IMR-90 (cell line): ENCODE data around the gene NFASC. TPM values are rescaled to one million over a fixed set of nuclear protein-coding genes. Genes with fewer than 3 reads are reported as not detected.

Source experiments
- ATAC-seq: fragments of 200-7000 bp; cut with Tn5 transposase; 2 replicates; pipeline ENCODE4 v1.9.1; 2020; ENCODE audit warnings: low read depth, mild to moderate bottlenecking, moderate library complexity
- BruUV-seq: library from RNA; stranded (reverse); fragments of 400-500 nt; replicated peaks from 2 replicates; lab custom pipeline; 2021; lab: Mats Ljungman, UMichigan
- CTCF ChIA-PET: fragments of 300-600 bp; formaldehyde crosslinking; extraction: SDS; loops from one replicate; lab custom pipeline; 2021; ENCODE audit warnings: antibody characterized with exemption; lab: Yijun Ruan, JAX
- POLR2A ChIA-PET: fragments of 300-600 bp; sonication (Branson Sonifier 250); formaldehyde crosslinking; loops from one replicate; lab custom pipeline; 2022; ENCODE audit warnings: antibody characterized with exemption; ENCODE audit not compliant: unreplicated experiment; lab: Charles Lee
- DNase-seq: peaks from one replicate; pipeline ENCODE4 v3.0.0; 2013
- H2AFZ ChIP-seq: replicated peaks from 2 replicates; pipeline ENCODE3; 2013; ENCODE audit warnings: low read length, mild to moderate bottlenecking; ENCODE audit not compliant: poor library complexity
- H2AK5ac ChIP-seq: 2 replicates; pipeline ENCODE4 v1.6.1; 2013; ENCODE audit warnings: low read depth, low read length, inconsistent platforms
- H2AK9ac ChIP-seq: replicated peaks from 2 replicates; pipeline ENCODE3; 2013; ENCODE audit warnings: mild to moderate bottlenecking, low read depth, low read length, moderate library complexity; ENCODE audit not compliant: poor library complexity
- H2BK120ac ChIP-seq: 2 replicates; pipeline ENCODE4 v1.6.1; 2013; ENCODE audit warnings: low read depth, low read length, inconsistent platforms
- H2BK15ac ChIP-seq: 3 replicates; pipeline ENCODE4 v1.6.1; 2013; ENCODE audit warnings: low read depth, low read length, inconsistent platforms
- H2BK20ac ChIP-seq: 2 replicates; pipeline ENCODE4 v1.6.1; 2013; ENCODE audit warnings: low read depth, mild to moderate bottlenecking, inconsistent platforms, low read length, moderate library complexity
- H2BK5ac ChIP-seq: 2 replicates; pipeline ENCODE4 v1.6.1; 2013; ENCODE audit warnings: mild to moderate bottlenecking, low read depth, low read length, inconsistent platforms; ENCODE audit not compliant: poor library complexity, severe bottlenecking
- H3K14ac ChIP-seq: replicated peaks from 2 replicates; pipeline ENCODE4 v1.6.1; 2013; ENCODE audit warnings: low read depth, low read length, inconsistent platforms
- H3K18ac ChIP-seq: 2 replicates; pipeline ENCODE4 v1.6.1; 2013; ENCODE audit warnings: low read depth, low read length, control low read depth
- H3K23ac ChIP-seq: 2 replicates; pipeline ENCODE4 v1.6.1; 2013; ENCODE audit warnings: low read depth, low read length, inconsistent platforms
- H3K27ac ChIP-seq: 2 replicates; pipeline ENCODE4 v1.5.1; 2013; ENCODE audit warnings: mild to moderate bottlenecking, control low read depth, low read length; ENCODE audit not compliant: insufficient read depth
- H3K27me3 ChIP-seq: 2 replicates; pipeline ENCODE4 v1.6.1; 2013; ENCODE audit warnings: low read length; ENCODE audit not compliant: control insufficient read depth, insufficient read depth
- H3K36me3 ChIP-seq: 2 replicates; pipeline ENCODE4 v1.6.1; 2013; ENCODE audit warnings: low read length, mixed read lengths; ENCODE audit not compliant: control insufficient read depth, insufficient read depth
- H3K4ac ChIP-seq: 2 replicates; pipeline ENCODE4 v1.6.1; 2013; ENCODE audit warnings: low read depth, low read length, inconsistent platforms
- H3K4me1 ChIP-seq: 2 replicates; pipeline ENCODE4 v1.6.1; 2013; ENCODE audit warnings: low read length, mixed read lengths; ENCODE audit not compliant: control insufficient read depth, insufficient read depth
- H3K4me2 ChIP-seq: 2 replicates; pipeline ENCODE4 v1.6.1; 2013; ENCODE audit warnings: low read depth, mild to moderate bottlenecking, control low read depth, low read length, moderate library complexity
- H3K4me3 ChIP-seq: 2 replicates; pipeline ENCODE4 v1.5.1; 2013; ENCODE audit warnings: low read depth, mild to moderate bottlenecking, control low read depth, low read length, moderate library complexity; ENCODE audit not compliant: insufficient read depth
- H3K56ac ChIP-seq: 2 replicates; pipeline ENCODE4 v1.6.1; 2013; ENCODE audit warnings: low read length, inconsistent platforms; ENCODE audit not compliant: insufficient read depth; ENCODE audit errors: extremely low read depth
- H3K79me1 ChIP-seq, 2 experiments: 2 replicates each; pipeline ENCODE4 v1.6.1; 2013; ENCODE audit warnings: low read length in 2 of 2, inconsistent platforms in 1 of 2, low read depth in 1 of 2
- H3K9ac ChIP-seq: 2 replicates; pipeline ENCODE4 v1.6.1; 2013; ENCODE audit warnings: low read depth, low read length, control low read depth
- H3K9me1 ChIP-seq: 2 replicates; pipeline ENCODE4 v1.6.1; 2013; ENCODE audit warnings: low read length, inconsistent platforms; ENCODE audit not compliant: insufficient read depth
- H3K9me3 ChIP-seq: 2 replicates; pipeline ENCODE4 v1.6.1; 2013; ENCODE audit warnings: low read length; ENCODE audit not compliant: control insufficient read depth, insufficient read depth
- H4K20me1 ChIP-seq: 2 replicates; pipeline ENCODE4 v1.6.1; 2013; ENCODE audit warnings: low read length, inconsistent platforms; ENCODE audit not compliant: insufficient read depth
- H4K5ac ChIP-seq: 2 replicates; pipeline ENCODE4 v1.6.1; 2013; ENCODE audit warnings: mild to moderate bottlenecking, low read depth, low read length, control low read depth
- H4K8ac ChIP-seq, 2 experiments: 2 replicates each; pipeline ENCODE4 v1.6.1; 2013; ENCODE audit warnings: low read depth in 2 of 2, low read length in 2 of 2, control low read depth in 1 of 2, inconsistent platforms in 1 of 2
- H4K91ac ChIP-seq: 2 replicates; pipeline ENCODE4 v1.6.1; 2013; ENCODE audit warnings: low read depth, low read length, inconsistent platforms; ENCODE audit not compliant: insufficient read depth
- CHD1 ChIP-seq: IDR thresholded peaks from 2 replicates; pipeline ENCODE4 v1.6.1; 2012; ENCODE audit warnings: low read depth, low read length, improper control_type of control experiment
- ELK1 ChIP-seq: fragments of 150-350 bp; IDR thresholded peaks from 2 replicates; pipeline ENCODE4 v1.6.1; 2016; ENCODE audit warnings: low read depth, mild to moderate bottlenecking, low read length, moderate library complexity, borderline replicate concordance
- RAD21 ChIP-seq: IDR thresholded peaks from 2 replicates; pipeline ENCODE4 v1.6.1; 2012; ENCODE audit warnings: low read length, improper control_type of control experiment
- RFX5 ChIP-seq: IDR thresholded peaks from 2 replicates; pipeline ENCODE4 v1.8.0; 2012; ENCODE audit warnings: low read depth, mild to moderate bottlenecking, low read length, moderate library complexity
- WGBS, 2 experiments: methylation state at CpG; one replicate each; pipeline versions ENCODE4 v1.1.5 to v1.1.7; 2013; ENCODE audit warnings: missing lambda C conversion rate in 2 of 2; ENCODE audit not compliant: insufficient read length in 1 of 2; ENCODE audit errors: extremely low coverage in 2 of 2; 5-methylcytosine and 5-hydroxymethylcytosine counted together
- dilution Hi-C: fragments of 300-500 bp; cut with HindIII; formaldehyde crosslinking; loops from one replicate; pipeline ENCODE4 v1.14.3; 2018; ENCODE audit warnings: low sequenced_read_pairs; ENCODE audit not compliant: unreplicated experiment
- in situ Hi-C: fragments of 300-500 bp; cut with MboI; formaldehyde crosslinking; loops from 3 replicates; pipeline ENCODE4 v1.14.3; 2019; ENCODE audit warnings: low sequenced_read_pairs, inconsistent platforms, mixed read lengths
- intact Hi-C: fragments of 100-400 bp; cut with micrococcal nuclease; formaldehyde crosslinking; loops from 2 replicates; pipeline ENCODE4 v1.10.0; 2022
- polyA plus RNA-seq, 3 experiments: library from polyadenylated mRNA; depleted of rRNA; stranded (reverse); fragments of >200 nt; gene quantifications; 2 replicates each; pipeline ENCODE4 v1.2.3, GENCODE V29; 2012; ENCODE audit warnings: low replicate concordance in 1 of 3
- total RNA-seq: library from RNA; depleted of rRNA; stranded (reverse); fragments of >200 nt; gene quantifications from 2 replicates; pipeline ENCODE4 v1.2.3, GENCODE V29; 2012

Gene NFASC
- total and polyA plus RNA-seq, 2 of the 4 experiments (the other 2 are of a cell fraction) = 0.18 to 0.79 TPM

GRCh38 chr1:204909109-204909508, 38.4 kb downstream of the NFASC start:
- no peaks in the 10 kb centered on the region for H3K9me3 ChIP-seq
- H2BK15ac ChIP-seq = no peak overlapping the region
- in situ Hi-C loops = no loop called here
- H2AK9ac ChIP-seq = no peak overlapping the region
- no peak overlapping the region for H3K9ac ChIP-seq
- H3K4me1 ChIP-seq = no peaks in the 10 kb centered on the region
- no peak overlapping the region for H2BK20ac ChIP-seq
- no peaks in the 10 kb centered on the region for H3K79me1 ChIP-seq
- no peak overlapping the region for H2AK5ac ChIP-seq
- H3K18ac ChIP-seq = no peak overlapping the region
- H3K4ac ChIP-seq = no peak overlapping the region
- dilution Hi-C loops = no loop called here
- intact Hi-C loops = no loop called here
- H3K36me3 ChIP-seq = no peaks in the 10 kb centered on the region
- no peaks in the 10 kb centered on the region for H3K27me3 ChIP-seq
- no peak overlapping the region for H3K23ac ChIP-seq
- WGBS, 2 experiments = no CpG with 5 or more reads among the region's 3 CpGs
- TF ChIP-seq CHD1 = no peak
- TF ChIP-seq RAD21 = no peak
- no peak for TF ChIP-seq RFX5
- no peak for TF ChIP-seq ELK1
- H4K91ac ChIP-seq = no peak overlapping the region
- no peak overlapping the region for H3K4me2 ChIP-seq
- H2BK5ac ChIP-seq = no peak overlapping the region
- no peak overlapping the region for H2AFZ ChIP-seq
- H3K56ac ChIP-seq = no peak overlapping the region
- no peak overlapping the region for H3K4me3 ChIP-seq
- no peak overlapping the region for H2BK120ac ChIP-seq
- H3K14ac ChIP-seq = no peak overlapping the region
- DNase-seq (no peak), ATAC-seq (no peak)
- H4K5ac ChIP-seq = no peak overlapping the region
- no peaks in the 10 kb centered on the region for H4K20me1 ChIP-seq
- CTCF ChIA-PET = no interaction called here
- POLR2A ChIA-PET = no interaction called here
- no peak overlapping the region for H3K27ac ChIP-seq
- BruUV-seq = no TSS peak
- H3K9me1 ChIP-seq = no peaks in the 10 kb centered on the region
- H4K8ac ChIP-seq = no peak overlapping the region
